Activated CD4-positive, CD25-positive, alpha-beta regulatory T cell (primary cell): Measurements from ENCODE around the gene WNK2.
"Not testable (repeated sequence)": the region's sequence is repeated elsewhere in the genome, so short reads cannot be mapped to it uniquely, and the experiment has no call there.

ENCODE experiments used
- DNase-seq, 4 experiments: peaks; one replicate each; lab custom pipeline; 2025; lab: John Stamatoyannopoulos, UW

The WNK2 gene

DNA sequence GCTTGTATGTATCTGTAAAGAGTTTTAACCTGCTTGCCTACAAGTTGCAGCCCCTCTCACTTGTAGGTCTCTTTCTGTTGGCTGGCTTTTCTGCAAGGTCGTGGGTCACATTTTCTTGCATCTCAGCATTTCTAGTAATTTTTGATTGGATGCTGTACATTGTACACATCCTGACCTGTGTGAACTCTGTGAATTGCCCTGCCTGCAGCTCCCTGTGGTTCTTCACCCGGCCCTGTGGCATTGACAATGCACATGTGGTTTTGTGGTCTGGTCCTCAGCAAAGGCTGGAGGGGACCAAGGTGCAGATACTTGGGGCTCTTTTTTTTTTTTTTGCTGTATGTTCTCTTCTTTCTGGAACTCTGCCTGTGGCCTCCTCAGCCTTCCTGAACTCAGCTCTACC is 53.6 kb downstream of the WNK2 start:
- DNase-seq, result no peak

GRCh38 chr9:93238953-93239925 is 55.3 kb downstream of the WNK2 start:
- DNase-seq, result no peak

GRCh38 chr9:93240891-93241334 is 57.0 kb downstream of the WNK2 start:
- DNase-seq, result no peak

- no peak for DNase-seq
Observed at GRCh38 chr9:93243112-93243511, 59.2 kb downstream of the WNK2 start.

DNA sequence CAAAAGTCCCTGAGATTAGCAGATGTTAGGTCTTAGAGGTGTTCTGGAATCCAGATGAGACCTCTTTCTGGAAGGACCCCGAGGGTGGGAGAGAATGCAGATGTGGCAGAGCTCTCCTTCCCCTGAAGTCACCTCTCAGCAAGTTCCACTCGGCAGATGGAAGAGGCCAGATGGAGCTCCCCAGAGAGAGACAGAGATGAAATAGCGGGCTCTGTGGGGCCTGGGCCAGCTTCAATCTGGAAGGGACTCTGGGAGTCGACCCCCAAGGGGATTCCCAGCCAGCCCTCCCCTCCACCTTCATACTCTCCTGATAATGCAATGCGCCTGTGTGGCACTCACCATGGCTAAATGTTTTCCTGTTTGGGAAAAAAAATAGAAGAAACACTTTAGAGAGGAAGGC is 60.2 kb downstream of the WNK2 start:
- no peak for DNase-seq

GRCh38 chr9:93244510-93245436 is 60.8 kb downstream of the WNK2 start:
- DNase-seq, result no peak

DNA sequence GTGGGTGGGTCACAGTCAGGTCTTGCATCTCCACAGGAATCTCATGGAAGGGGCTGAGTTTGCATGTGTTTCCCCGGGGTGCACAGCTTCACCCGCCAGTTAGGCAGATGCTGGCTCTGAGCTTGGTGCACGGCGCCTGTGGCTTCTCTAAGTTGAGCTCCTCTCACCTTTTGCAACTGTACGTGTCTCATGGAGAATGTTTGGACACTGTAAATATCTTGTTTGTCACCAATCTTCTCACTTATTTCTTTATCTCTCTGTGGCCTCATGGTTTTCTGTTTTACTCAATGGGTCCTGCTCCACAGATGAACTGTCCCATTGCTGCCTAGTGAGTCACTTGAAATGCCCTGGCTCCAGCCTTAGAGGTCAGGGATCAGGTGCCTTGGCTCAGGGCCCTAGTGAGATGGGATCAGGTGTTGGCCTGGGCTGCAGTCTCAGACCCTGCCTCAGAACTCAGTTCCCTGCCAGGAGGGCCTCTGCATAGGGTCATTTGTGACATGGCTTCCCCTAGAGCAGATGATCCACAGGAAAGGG is 61.6 kb downstream of the WNK2 start:
- DNase-seq, result no peak

DNA sequence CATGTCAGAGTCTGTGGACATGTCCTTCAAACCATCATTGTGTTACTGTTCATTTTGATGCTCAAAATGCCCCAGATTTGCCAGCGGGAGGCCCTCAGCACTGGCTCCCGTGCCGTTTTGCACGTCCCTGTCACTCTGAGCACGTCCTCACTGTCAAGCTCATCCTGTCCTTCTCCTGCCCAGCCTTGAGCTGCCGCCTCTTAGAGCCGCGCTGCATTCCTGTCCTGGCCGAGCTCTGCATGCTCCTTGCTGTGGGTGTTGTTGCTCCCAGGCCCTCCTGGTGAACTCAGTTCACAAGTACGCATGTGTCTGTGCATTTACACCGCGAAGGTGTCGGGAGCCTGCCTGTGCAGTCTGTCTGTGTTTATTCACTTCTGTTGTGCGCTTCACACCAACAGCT is 62.2 kb downstream of the WNK2 start:
- no peak for DNase-seq

- DNase-seq, result no peak
Observed at GRCh38 chr9:93246526-93246925, 62.6 kb downstream of the WNK2 start.

GRCh38 chr9:93247099-93247865 is 63.3 kb downstream of the WNK2 start:
- DNase-seq, result no peak

GRCh38 chr9:93247892-93248291 is 64.0 kb downstream of the WNK2 start:
- no peak for DNase-seq

DNA sequence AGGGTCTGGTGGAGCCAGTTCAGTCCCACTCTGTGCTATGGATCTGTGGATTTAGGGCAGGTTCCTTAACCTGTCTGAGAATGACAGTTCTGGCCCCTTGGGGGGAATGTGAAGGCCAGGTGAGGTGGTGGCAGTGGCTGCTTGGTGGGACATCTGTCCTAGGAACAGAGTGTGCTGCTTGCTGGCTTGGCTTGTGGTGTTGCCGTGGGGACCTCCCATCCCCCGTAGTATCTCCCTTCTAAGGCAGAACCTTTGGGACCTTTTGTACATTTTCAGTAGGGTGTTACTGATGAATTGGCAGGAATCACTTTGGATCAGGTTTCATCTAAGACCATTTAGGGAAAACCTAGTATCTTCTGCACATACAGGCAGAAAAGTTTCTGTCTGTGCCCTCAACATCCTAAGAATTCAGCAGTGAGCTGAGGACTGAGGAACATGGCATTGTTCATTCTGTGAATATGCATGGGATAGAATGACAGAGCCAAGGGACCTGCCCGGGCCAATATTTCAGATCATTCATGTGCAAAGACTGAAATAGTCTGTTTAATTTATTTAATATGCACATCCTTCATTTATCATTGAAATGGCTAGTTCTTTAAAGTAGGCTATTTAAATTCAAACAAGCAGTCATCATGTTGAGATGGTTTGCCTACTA is 64.6 kb downstream of the WNK2 start:
- no peak for DNase-seq

DNA sequence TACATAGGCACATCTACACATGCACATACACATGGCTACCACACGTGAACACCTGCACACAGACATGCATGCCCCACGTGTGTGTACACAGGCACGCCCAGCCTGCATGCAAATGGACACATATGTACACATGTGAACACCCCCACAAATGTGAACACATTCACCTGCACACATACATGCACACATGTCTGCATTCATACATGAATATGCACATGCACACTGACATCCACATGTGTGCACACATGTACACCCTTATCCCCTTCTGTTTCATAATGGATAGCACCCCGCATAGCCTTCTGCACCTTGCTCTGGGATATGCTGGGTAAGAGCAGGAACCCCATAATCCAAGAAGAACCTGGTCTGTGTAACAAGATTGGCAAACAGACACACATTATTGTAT is 66.2 kb downstream of the WNK2 start:
- no peak for DNase-seq

DNA sequence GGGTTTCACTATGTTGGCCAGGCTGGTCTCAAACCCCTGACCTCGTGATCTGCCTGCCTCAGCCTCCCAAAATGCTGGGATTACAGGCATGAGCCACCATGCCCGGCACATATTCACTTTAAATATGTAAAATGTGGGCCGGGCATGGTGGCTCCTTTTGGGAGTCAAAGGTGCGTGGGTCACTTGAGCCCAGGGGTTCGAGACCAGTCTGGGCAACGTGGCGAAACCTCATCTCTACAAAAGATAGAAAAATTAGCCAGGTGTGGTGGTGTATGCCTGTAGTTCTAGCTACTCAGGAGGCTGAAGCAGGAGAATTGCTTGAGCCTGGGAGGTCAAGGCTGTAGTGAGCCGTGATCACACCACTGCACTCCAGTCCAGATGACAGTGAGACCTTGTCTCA is 67.4 kb downstream of the WNK2 start:
- DNase-seq, result not testable (repeated sequence)

GRCh38 chr9:93252116-93252780 is 68.3 kb downstream of the WNK2 start:
- DNase-seq, result no peak

GRCh38 chr9:93252781-93253530 is 69.0 kb downstream of the WNK2 start:
- DNase-seq, result no peak

DNA sequence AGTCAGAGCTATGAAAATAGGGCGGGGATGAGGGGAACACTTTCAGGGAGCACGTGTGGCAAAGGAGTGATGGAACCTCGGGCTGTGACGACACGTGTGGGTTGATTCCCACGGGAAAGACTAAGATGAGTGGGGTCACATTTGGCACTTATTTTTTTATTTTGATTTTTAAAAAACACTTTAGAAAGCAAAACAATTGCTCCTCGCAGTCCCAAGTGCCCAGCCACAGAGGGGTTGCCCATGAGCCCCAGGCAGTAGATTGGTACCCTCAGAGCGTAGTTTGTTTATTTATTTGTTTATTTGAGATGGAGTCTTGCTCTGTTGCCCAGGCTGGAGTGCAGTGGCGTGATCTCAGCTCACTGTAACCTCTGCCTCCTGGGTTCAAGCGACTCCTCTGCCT is 69.7 kb downstream of the WNK2 start:
- no peak for DNase-seq

- no peak for DNase-seq
Observed at GRCh38 chr9:93254061-93254481, 70.1 kb downstream of the WNK2 start.

DNA sequence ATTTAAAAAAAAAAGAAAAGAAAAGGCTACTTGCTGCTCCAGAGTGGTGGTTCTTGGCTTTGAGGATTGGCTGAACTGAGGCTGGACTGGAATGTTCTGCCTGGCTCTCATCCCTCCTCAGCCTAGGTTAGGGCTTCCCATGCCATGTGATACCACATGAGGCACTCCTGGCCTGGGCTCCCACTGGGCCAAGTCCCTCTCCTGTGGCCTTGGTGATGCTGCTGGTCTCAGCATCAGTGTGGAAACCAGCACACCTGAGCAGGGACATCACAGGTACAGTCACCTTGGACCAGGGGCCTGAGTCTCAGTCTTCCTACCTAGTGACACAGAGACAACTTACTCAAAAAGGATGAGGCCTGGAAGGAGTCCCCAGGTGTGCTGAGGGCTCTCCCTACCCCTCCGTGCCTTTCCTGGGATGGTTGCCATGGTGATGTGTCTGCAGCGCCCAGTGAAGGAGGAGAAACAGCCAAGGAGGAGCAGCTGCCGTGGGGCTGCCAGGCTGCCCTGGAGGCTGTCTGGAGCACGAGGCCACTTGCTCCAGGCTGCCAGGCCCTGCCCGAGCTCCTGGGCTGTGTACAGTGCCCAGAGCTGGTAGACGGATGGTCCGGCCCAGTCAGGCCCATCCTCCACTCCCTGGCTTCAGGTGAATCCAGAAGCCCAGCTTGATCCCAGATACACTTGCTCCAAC is 71.0 kb downstream of the WNK2 start:
- DNase-seq, result no peak
